ENCODE data around the gene ACTC1.

ACTC1 gene

GRCh38 chr15:34820110-34820509 is 24.8 kb upstream of the ACTC1 start:
- H4K20me1 ChIP-seq (ENCODE audit: insufficient read depth, low read length): no peaks in the 10 kb centered on the region
- H3K27ac ChIP-seq (ENCODE audit: low read length): no peak overlapping the region
- ATAC-seq (ENCODE audit: insufficient read depth, low read depth): no peak
- no peaks in the 10 kb centered on the region for H3K4me1 ChIP-seq (ENCODE audit: insufficient read depth, low read length)
- H3K36me3 ChIP-seq (ENCODE audit: insufficient read depth, low read length): no peaks in the 10 kb centered on the region
- no peaks in the 10 kb centered on the region for H3K9me3 ChIP-seq (ENCODE audit: insufficient read depth, low read length, severe bottlenecking)
- TF ChIP-seq CTCF (IDR thresholded peaks at IDR 0.05; ENCODE audit: borderline replicate concordance, extremely low read depth, low read length, poor library complexity, severe bottlenecking): no peak
- TF ChIP-seq EZH2 (IDR thresholded peaks at IDR 0.05; ENCODE audit: borderline replicate concordance, low read depth, low read length, severe bottlenecking): no peak
- no peak for DNase-seq
- no peak overlapping the region for H3K4me3 ChIP-seq (ENCODE audit: low read depth in 1 of 2, low read length in 2 of 2)
- no peak overlapping the region for H3K4me2 ChIP-seq (ENCODE audit: insufficient read depth, low read length)
- H3K9ac ChIP-seq (ENCODE audit: low read depth, low read length): no peak overlapping the region
- H3K27me3 ChIP-seq (ENCODE audit: insufficient read depth, low read length, poor library complexity): no peaks in the 10 kb centered on the region
- no peaks in the 10 kb centered on the region for H3K79me2 ChIP-seq (ENCODE audit: insufficient read depth, low read length)
- no peak overlapping the region for H2AFZ ChIP-seq (ENCODE audit: low read depth, low read length)

GRCh38 chr15:34818526-34818925 is 23.2 kb upstream of the ACTC1 start:
- Histone ChIP-seq H3K4me3 (ENCODE audit: low read depth in 1 of 2, low read length in 2 of 2) (no peak overlapping the region), H3K4me1 (ENCODE audit: insufficient read depth, low read length) (no peaks in the 10 kb centered on the region), H4K20me1 (ENCODE audit: insufficient read depth, low read length) (no peaks in the 10 kb centered on the region), H3K79me2 (ENCODE audit: insufficient read depth, low read length) (no peaks in the 10 kb centered on the region), H3K27me3 (ENCODE audit: insufficient read depth, low read length, poor library complexity) (no peaks in the 10 kb centered on the region), H3K9ac (ENCODE audit: low read depth, low read length) (no peak overlapping the region), H3K4me2 (ENCODE audit: insufficient read depth, low read length) (no peak overlapping the region), H2AFZ (ENCODE audit: low read depth, low read length) (no peak overlapping the region), H3K9me3 (ENCODE audit: insufficient read depth, low read length, severe bottlenecking) (no peaks in the 10 kb centered on the region), H3K27ac (ENCODE audit: low read length) (no peak overlapping the region), H3K36me3 (ENCODE audit: insufficient read depth, low read length) (no peaks in the 10 kb centered on the region)
- no peak for TF ChIP-seq CTCF (IDR thresholded peaks at IDR 0.05; ENCODE audit: borderline replicate concordance, extremely low read depth, low read length, poor library complexity, severe bottlenecking)
- no peak for TF ChIP-seq EZH2 (IDR thresholded peaks at IDR 0.05; ENCODE audit: borderline replicate concordance, low read depth, low read length, severe bottlenecking)
- DNase-seq (no peak), ATAC-seq (ENCODE audit: insufficient read depth, low read depth) (no peak)

- Histone ChIP-seq H3K27me3 (ENCODE audit: insufficient read depth, low read length, poor library complexity) (peaks cover 2% of the 10 kb centered on the region), H3K27ac (ENCODE audit: low read length) (no peak overlapping the region), H4K20me1 (ENCODE audit: insufficient read depth, low read length) (no peaks in the 10 kb centered on the region), H3K36me3 (ENCODE audit: insufficient read depth, low read length) (no peaks in the 10 kb centered on the region), H3K79me2 (ENCODE audit: insufficient read depth, low read length) (no peaks in the 10 kb centered on the region), H2AFZ (ENCODE audit: low read depth, low read length) (no peak overlapping the region), H3K4me1 (ENCODE audit: insufficient read depth, low read length) (no peaks in the 10 kb centered on the region), H3K4me2 (ENCODE audit: insufficient read depth, low read length) (no peak overlapping the region), H3K9me3 (ENCODE audit: insufficient read depth, low read length, severe bottlenecking) (no peaks in the 10 kb centered on the region), H3K4me3 (ENCODE audit: low read depth in 1 of 2, low read length in 2 of 2) (no peak overlapping the region), H3K9ac (ENCODE audit: low read depth, low read length) (no peak overlapping the region)
- no peak for DNase-seq
- TF ChIP-seq EZH2 (IDR thresholded peaks at IDR 0.05; ENCODE audit: borderline replicate concordance, low read depth, low read length, severe bottlenecking) (no peak), CTCF (IDR thresholded peaks at IDR 0.05; ENCODE audit: borderline replicate concordance, extremely low read depth, low read length, poor library complexity, severe bottlenecking) (no peak)
- ATAC-seq (ENCODE audit: insufficient read depth, low read depth): no peak
Measured at GRCh38 chr15:34815836-34816235, 20.5 kb upstream of the ACTC1 start.

All from DND-41 (cell line).